ENCODE results near the gene AHRR.

DNA sequence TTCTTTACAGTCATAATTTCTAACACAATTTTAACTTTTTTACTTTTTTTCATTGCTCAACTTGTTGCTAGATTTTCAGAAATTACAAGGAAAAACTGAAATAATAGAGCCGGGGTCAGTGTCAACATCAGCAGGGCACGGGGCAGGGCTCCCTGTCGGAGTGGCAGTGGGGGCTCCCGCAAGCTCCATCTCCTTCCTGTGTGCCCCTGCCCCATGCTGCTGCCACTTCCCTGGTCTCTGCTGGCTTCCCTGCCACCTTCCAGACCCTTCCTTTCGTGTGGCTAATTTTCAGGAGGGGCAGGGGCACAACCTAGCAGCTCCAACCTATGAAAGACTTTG is 120.5 kb downstream of the AHRR start:
- no peak for TF ChIP-seq EZH2 (IDR thresholded peaks at IDR 0.05; ENCODE audit: insufficient read depth, low read length)
- no peak for TF ChIP-seq CTCF (IDR thresholded peaks at IDR 0.05; ENCODE audit: insufficient read depth, low read depth, low read length)
